ENCODE results near the gene KLF13. TPM values are rescaled to one million over a fixed set of nuclear protein-coding genes. Genes with fewer than 3 reads are reported as not detected.

Gene KLF13
- total and polyA plus RNA-seq, 4 donors = 38.3 to 157 (median 55.2) TPM

DNA sequence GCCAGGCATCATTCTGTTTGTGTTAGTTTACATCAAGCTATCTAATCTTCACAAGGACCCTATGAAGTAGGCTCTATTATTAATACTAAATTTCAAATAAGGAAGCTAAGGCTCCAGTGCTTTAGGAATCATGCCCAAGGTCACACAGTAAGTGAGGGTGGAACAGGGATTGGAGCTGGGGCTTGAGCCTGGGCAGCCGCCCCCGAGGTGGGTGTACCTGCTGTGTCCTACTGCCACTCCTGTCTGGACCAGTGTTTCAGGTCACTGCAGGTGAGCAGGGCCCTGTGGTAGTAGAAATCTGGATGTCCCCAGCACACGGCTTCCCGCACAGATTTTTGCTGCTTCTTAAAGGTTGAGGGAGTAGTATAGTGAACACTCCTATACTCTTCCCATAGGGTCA lies 6.5 kb downstream of the KLF13 start:
- peak; percentile 11 for ATAC-seq (ENCODE audit: insufficient read depth, low FRiP score)
- TF ChIP-seq CTCF (IDR thresholded peaks at IDR 0.05; ENCODE audit: control extremely low read depth, extremely low read depth) = no peak
- H3K27ac ChIP-seq (ENCODE audit: low read depth in 1 of 2, low read length in 1 of 2) = peak overlapping the region; percentile 54 to 80
- DNase-seq = no peak
- H3K27me3 ChIP-seq (ENCODE audit: control insufficient read depth in 3 of 3, insufficient read depth in 3 of 3, low read length in 2 of 3) = no peaks in the 10 kb centered on the region
- H3K9ac ChIP-seq (ENCODE audit: insufficient read depth in 1 of 2, low read length in 2 of 2) = no peak overlapping the region
- H3K36me3 ChIP-seq (ENCODE audit: control insufficient read depth in 4 of 4, insufficient read depth in 4 of 4, low read length in 4 of 4) = no peaks in the 10 kb centered on the region
- WGBS, 2 donors = 71 to 81% methylated on average over 4 of the region's 4 CpGs
- no peaks in the 10 kb centered on the region for H3K9me3 ChIP-seq (ENCODE audit: control insufficient read depth in 4 of 4, insufficient read depth in 3 of 4, low read length in 3 of 4)
- no peak overlapping the region for H3K4me3 ChIP-seq
- H3K4me1 ChIP-seq (ENCODE audit: control insufficient read depth in 5 of 5, insufficient read depth in 5 of 5, low read length in 5 of 5) = peaks cover 9 to 70% (median 18%) of the 10 kb centered on the region in 5 donors

- Histone ChIP-seq H3K4me1 (ENCODE audit: control insufficient read depth in 5 of 5, insufficient read depth in 5 of 5, low read length in 5 of 5) (peaks cover 11 to 71% (median 22%) of the 10 kb centered on the region in 5 donors), H3K36me3 (ENCODE audit: control insufficient read depth in 4 of 4, insufficient read depth in 4 of 4, low read length in 4 of 4) (no peaks in the 10 kb centered on the region), H3K9ac (ENCODE audit: insufficient read depth in 1 of 2, low read length in 2 of 2) (no peak overlapping the region), H3K4me3 (no peak overlapping the region), H3K9me3 (ENCODE audit: control insufficient read depth in 4 of 4, insufficient read depth in 3 of 4, low read length in 3 of 4) (no peaks in the 10 kb centered on the region), H3K27me3 (ENCODE audit: control insufficient read depth in 3 of 3, insufficient read depth in 3 of 3, low read length in 2 of 3) (no peaks in the 10 kb centered on the region), H3K27ac (ENCODE audit: low read depth in 1 of 2, low read length in 1 of 2) (peak overlapping the region; percentile 39 to 68)
- WGBS, 2 donors = 91 to 93% methylated on average over 3 of the region's 3 CpGs
- no peak for ATAC-seq (ENCODE audit: insufficient read depth, low FRiP score)
- TF ChIP-seq CTCF (IDR thresholded peaks at IDR 0.05; ENCODE audit: control extremely low read depth, extremely low read depth) = no peak
- DNase-seq = no peak
Observed at GRCh38 chr15:31333820-31334219, 7.2 kb downstream of the KLF13 start.

DNA sequence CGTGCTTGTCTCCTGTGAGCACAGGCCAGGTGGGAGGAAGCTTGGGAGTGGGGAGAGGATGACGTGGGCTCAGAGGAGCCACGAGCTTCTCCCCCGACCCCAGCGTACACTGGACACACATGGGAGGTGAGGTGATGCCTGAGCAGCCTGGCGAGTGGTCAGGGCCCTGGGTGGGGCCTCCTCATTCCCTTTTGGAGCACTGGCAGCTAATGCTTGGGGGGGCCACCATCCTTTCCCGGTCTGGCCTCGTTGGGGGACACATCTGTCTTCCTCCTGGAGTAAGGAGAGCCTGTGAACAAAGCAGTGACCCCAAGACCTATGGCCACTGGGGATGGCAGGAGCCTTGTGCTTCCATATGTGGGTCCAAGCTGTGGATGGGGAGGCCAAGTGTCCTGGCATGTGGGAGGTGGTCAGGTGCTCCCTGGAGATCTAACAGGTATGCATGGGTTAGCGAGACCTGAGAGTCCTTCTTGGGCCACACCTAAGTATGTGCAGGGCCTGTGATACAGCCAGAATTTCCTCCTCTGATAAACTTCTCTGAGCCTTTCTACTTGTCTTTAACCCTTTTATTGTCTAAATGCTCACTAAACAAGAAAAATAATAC lies 9.5 kb downstream of the KLF13 start:
- no peak for TF ChIP-seq CTCF (IDR thresholded peaks at IDR 0.05; ENCODE audit: control extremely low read depth, extremely low read depth)
- no peak overlapping the region for H3K9ac ChIP-seq (ENCODE audit: insufficient read depth in 1 of 2, low read length in 2 of 2)
- ATAC-seq (ENCODE audit: insufficient read depth, low FRiP score) = peak; percentile 10

More for the DNA sequence above, 9.5 kb downstream of the KLF13 start:
- Histone ChIP-seq H3K27me3 (ENCODE audit: control insufficient read depth in 3 of 3, insufficient read depth in 3 of 3, low read length in 2 of 3) (no peaks in the 10 kb centered on the region), H3K4me1 (ENCODE audit: control insufficient read depth in 5 of 5, insufficient read depth in 5 of 5, low read length in 5 of 5) (peaks cover 11 to 77% (median 23%) of the 10 kb centered on the region in 5 donors), H3K36me3 (ENCODE audit: control insufficient read depth in 4 of 4, insufficient read depth in 4 of 4, low read length in 4 of 4) (peaks cover 0 to 4% (median 1%) of the 10 kb centered on the region in 4 donors), H3K27ac (ENCODE audit: low read depth in 1 of 2, low read length in 1 of 2) (peak overlapping the region; percentile 75 to 81), H3K4me3 (no peak overlapping the region), H3K9me3 (ENCODE audit: control insufficient read depth in 4 of 4, insufficient read depth in 3 of 4, low read length in 3 of 4) (no peaks in the 10 kb centered on the region)
- DNase-seq = no peak
- WGBS, 2 donors = 66 to 82% methylated on average over 9 of the region's 9 CpGs
